ENCODE results near the gene COL10A1.

The COL10A1 gene

GRCh38 chr6:116126032-116126431 is at the start of gene COL10A1:
Gene COL10A1 (minus strand): TSS chr6:116126132. CDS start chr6:116125492, 640 bp downstream.
- DNase-seq, result no peak

- DNase-seq, result no peak
These were observed 49.4 kb upstream of the COL10A1 start for GRCh38 chr6:116175344-116175743.

GRCh38 chr6:116173928-116174327 is 48.0 kb upstream of the COL10A1 start:
- DNase-seq, result no peak

- DNase-seq, result no peak
These were observed 44.6 kb upstream of the COL10A1 start for GRCh38 chr6:116170358-116171057.

- DNase-seq, result no peak
These were observed 43.9 kb upstream of the COL10A1 start for GRCh38 chr6:116169880-116170279.

DNA sequence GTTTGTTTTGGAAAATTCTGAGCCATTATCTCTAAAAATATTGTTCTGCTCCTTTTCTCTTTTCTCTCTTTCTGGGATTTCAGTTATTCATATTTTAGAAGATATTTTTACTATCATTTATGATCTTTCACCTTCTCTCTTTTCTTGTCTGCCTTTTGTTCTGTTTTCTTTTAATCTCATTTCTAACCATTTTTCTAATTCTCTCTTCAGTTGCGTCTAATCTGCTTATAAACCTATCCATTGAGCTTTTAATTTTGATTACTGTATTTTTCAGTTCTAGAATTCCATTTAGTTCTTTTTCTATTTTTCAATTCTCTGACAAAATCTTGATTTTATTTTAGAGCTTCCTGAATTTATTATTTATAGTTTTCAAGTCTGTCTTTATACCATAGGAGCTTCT is 42.2 kb upstream of the COL10A1 start:
- no peak for DNase-seq

DNA sequence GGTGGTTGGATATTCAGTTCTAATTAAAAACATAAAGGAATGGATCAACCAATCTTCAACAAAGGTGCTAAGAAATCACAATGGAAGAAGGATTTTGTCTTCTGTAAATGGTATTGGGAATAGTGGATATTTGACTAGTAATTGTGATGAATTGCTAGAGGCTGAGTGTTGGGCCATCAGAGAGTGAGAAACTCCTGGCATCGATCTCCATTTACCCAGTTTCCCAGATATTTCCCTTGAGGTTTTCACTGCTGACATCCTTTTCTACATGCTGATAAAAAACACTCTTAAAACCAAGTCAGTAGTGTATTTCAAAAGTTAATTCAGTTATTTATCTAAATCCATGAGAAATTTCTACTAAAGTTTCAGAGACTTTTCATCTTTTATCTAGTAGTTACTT is 40.4 kb upstream of the COL10A1 start:
- no peak for DNase-seq

DNA sequence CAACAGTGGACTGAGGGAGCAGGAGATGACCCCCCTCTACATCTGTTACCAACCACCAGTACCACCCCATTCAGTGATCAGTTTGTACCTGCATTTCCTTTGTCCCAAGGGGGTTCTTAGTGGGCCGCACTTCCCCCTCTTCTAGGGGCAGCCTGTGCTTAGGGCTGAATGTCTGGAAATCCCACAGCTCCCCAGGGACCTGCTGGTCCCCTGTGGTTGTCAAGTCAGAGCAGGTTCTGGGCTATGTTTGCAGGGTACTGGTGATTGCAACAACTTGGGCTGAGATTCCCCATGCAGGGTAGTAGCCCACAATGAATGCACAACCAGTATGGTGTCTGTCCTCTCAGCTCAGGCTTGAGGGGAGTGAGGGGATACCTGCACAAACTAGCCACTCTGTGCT is 39.7 kb upstream of the COL10A1 start:
- DNase-seq, result no peak

DNA sequence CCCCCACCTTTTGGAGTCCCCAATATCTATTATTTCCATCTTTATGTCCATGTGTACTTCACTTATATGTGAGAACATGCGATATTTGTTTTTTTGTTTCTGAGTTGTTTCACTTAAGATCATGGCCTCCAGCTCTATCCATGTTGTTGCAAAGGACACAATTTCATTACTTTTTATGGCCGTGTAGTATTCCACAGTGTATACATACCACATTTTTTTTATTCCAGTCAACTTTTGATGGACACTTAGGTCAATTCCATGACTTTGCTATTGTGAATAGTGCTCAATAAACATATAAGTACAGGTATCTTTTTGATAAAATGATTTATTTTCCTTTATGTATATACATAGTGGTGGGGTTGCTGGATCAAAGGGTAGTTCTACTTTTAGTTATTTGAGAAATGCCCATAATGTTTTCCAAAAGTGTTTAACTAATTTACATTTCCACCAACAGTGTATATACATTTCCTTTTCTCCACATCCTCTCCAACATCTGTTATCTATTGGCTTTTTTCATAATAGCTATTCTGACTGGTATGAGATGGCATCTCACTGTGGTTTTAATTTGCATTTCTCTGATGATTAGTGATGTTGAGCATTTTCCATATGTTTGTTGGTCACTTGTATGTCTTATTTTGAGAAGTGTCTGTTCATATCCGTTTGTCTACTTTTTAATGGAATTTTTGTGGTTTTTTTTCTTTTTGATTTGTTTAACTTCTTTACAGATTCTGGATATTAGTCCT is 34.0 kb upstream of the COL10A1 start:
- no peak for DNase-seq

DNA sequence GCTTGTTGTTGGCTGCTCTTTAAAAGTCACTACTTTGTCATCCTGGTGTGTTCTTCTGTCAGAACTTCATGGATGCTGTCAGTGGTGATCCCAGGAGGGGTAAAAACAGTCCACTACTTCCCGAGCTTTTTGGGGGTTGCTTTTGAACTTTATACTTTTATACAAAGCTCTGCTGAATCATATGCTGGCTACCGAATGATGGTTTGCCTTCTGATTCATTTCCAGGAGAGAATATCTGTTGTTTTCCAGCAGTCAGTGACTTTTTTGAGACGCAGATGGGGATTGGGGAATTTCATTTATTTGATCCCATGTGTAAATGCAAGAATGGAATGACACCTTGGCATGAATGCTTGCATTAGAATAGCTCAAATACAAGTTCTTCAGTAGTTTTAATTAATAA is 32.7 kb upstream of the COL10A1 start:
- DNase-seq, result no peak

DNA sequence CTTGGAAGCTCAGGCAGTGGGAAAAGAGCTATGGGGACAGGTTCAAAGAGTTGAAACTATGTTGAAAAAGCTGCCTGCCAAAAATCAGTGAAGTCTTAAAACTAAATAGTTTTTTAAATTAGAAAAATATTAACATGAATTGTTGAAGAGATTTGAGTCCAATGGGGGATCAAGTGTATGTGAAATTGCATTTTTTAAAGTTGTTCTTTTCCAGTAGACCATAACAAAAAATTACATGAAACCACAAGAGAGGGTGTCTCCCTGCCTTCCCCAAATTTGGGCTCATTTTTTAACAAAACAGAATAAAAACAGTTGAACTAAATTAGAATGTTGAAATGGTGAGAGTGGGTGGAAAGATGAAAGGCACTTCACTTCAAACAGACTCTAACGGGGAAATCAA is 31.5 kb upstream of the COL10A1 start:
- no peak for DNase-seq

- DNase-seq, result no peak
These were observed 30.7 kb upstream of the COL10A1 start for GRCh38 chr6:116156405-116157326.

DNA sequence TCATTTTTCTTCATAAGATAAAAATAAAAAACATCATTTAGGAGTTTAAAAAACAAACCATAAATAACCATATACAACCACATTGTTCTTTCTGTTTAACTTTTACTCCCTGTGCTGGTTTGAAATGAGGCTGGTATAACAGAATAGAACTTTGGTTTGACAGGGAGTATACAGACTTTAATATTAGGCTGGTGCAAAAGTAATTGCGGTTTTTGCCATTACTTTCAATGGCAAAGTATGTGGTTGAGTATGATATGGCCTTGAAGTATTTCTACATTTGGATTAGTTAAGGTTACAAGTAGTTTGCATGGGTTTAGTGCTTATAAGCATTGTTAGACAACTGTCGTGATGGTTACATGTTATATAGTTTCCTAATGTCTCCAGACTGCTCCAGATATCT is 29.0 kb upstream of the COL10A1 start:
- DNase-seq, result no peak

DNA sequence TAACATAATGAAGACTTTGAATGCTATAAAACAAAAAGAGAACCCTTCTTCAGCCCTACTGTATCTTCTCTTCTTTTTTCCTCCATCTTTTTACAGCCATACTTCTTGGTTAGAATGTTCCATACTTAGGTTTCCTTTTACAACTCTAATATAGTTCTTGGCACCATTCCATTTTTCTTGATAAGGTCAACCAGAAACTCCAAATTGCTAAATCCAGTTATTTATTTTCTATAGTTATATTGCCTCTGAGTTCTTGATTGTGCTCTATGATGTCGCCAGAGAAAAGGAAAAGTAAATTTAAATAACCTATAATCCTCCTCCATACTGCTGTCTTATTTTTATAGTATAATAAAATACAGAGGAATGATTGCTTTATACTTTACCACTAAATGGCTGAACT is 26.7 kb upstream of the COL10A1 start:
- DNase-seq, result no peak

GRCh38 chr6:116145803-116146675 is 20.1 kb upstream of the COL10A1 start:
- no peak for DNase-seq

GRCh38 chr6:116144605-116145004 is 18.7 kb upstream of the COL10A1 start:
- no peak for DNase-seq

- no peak for DNase-seq
These were observed 14.0 kb upstream of the COL10A1 start for GRCh38 chr6:116139917-116140316.

GRCh38 chr6:116136933-116137340 is 11.0 kb upstream of the COL10A1 start:
- peak; percentile 14 for DNase-seq

- no peak for DNase-seq
These were observed 10.4 kb upstream of the COL10A1 start for GRCh38 chr6:116136373-116136772.

- DNase-seq, result no peak
These were observed 7.5 kb upstream of the COL10A1 start for GRCh38 chr6:116133453-116133852.

- DNase-seq, result no peak
These were observed 2.0 kb upstream of the COL10A1 start for GRCh38 chr6:116127771-116128493.

DNA sequence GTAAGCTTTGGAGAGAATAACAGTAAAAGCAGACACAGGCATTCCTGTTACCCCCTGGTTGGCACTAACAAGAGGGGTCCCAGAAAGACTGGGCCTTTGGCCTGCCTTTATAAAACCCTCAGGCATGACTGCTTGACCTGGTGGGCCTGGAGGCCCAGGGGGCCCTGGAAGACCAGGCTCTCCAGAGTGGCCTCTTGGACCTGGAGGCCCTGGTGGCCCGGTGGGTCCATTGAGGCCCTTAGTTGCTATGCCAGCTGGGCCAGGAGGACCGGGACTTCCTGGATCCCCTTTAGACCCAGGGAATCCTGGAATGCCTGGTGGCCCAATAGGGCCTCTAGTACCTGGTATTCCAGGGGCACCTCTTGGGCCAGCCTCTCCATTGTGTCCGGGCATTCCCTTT is 5.5 kb downstream of the COL10A1 start:
- no peak for DNase-seq
